Measurements from ENCODE around the gene ENPP3. TPM values are rescaled to one million over a fixed set of nuclear protein-coding genes. Genes with fewer than 3 reads are reported as not detected.

The ENPP3 gene
- polyA plus RNA-seq, 1 donor from 2014 or later, result 0.50 TPM

DNA sequence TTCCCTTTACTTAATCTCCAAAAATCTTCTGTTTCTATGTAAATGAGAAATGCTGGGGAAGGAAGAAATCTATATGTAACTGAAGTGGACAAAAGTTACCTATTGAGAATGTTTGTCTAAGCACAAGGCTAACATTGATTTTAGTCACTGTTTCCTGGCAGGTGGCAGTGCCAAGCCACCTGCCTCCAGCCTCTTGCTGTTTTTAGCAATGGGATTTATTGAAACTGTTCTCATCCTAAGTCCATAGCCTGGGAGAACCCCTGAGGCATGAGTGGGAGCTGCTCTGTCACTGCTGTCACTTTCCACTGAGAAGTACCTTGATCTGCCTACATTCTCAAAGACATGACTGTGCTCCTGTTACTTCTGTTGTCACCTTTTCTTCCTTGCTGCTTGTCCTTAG, 14.7 kb downstream of the ENPP3 start:
- Histone ChIP-seq H4K20me1 (ENCODE audit: insufficient read depth) (no peaks in the 10 kb centered on the region), H3K27ac (ENCODE audit: low read length) (no peak overlapping the region), H3F3A (ENCODE audit: insufficient read depth, low read length, poor library complexity, severe bottlenecking) (no peaks in the 10 kb centered on the region), H3K36me3 (ENCODE audit: insufficient read depth, low read length) (no peaks in the 10 kb centered on the region), H3K9ac (ENCODE audit: low read length) (no peak overlapping the region), H2AFZ (ENCODE audit: low read depth, low read length) (no peak overlapping the region), H3K4me2 (ENCODE audit: low read length) (no peak overlapping the region), H3K79me2 (replicated peaks; ENCODE audit: insufficient read depth, low read length) (no peaks in the 10 kb centered on the region), H3K9me2 (ENCODE audit: insufficient read depth, low read length) (no peaks in the 10 kb centered on the region), H3K9me3 (ENCODE audit: low read length) (no peaks in the 10 kb centered on the region), H3K27me3 (ENCODE audit: insufficient read depth, low read depth, low read length) (no peaks in the 10 kb centered on the region), H3K4me3 (ENCODE audit: low read length) (no peak overlapping the region)
- TF ChIP-seq MXI1 (conservative IDR thresholded peaks at IDR 0.05; ENCODE audit: poor library complexity, severe bottlenecking), result no peak
- TF ChIP-seq, protein P1, sequence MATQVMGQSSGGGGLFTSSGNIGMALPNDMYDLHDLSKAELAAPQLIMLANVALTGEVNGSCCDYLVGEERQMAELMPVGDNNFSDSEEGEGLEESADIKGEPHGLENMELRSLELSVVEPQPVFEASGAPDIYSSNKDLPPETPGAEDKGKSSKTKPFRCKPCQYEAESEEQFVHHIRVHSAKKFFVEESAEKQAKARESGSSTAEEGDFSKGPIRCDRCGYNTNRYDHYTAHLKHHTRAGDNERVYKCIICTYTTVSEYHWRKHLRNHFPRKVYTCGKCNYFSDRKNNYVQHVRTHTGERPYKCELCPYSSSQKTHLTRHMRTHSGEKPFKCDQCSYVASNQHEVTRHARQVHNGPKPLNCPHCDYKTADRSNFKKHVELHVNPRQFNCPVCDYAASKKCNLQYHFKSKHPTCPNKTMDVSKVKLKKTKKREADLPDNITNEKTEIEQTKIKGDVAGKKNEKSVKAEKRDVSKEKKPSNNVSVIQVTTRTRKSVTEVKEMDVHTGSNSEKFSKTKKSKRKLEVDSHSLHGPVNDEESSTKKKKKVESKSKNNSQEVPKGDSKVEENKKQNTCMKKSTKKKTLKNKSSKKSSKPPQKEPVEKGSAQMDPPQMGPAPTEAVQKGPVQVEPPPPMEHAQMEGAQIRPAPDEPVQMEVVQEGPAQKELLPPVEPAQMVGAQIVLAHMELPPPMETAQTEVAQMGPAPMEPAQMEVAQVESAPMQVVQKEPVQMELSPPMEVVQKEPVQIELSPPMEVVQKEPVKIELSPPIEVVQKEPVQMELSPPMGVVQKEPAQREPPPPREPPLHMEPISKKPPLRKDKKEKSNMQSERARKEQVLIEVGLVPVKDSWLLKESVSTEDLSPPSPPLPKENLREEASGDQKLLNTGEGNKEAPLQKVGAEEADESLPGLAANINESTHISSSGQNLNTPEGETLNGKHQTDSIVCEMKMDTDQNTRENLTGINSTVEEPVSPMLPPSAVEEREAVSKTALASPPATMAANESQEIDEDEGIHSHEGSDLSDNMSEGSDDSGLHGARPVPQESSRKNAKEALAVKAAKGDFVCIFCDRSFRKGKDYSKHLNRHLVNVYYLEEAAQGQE (IDR thresholded peaks at IDR 0.05; ENCODE audit: borderline replicate concordance), result no peak
- TF ChIP-seq, protein P2, sequence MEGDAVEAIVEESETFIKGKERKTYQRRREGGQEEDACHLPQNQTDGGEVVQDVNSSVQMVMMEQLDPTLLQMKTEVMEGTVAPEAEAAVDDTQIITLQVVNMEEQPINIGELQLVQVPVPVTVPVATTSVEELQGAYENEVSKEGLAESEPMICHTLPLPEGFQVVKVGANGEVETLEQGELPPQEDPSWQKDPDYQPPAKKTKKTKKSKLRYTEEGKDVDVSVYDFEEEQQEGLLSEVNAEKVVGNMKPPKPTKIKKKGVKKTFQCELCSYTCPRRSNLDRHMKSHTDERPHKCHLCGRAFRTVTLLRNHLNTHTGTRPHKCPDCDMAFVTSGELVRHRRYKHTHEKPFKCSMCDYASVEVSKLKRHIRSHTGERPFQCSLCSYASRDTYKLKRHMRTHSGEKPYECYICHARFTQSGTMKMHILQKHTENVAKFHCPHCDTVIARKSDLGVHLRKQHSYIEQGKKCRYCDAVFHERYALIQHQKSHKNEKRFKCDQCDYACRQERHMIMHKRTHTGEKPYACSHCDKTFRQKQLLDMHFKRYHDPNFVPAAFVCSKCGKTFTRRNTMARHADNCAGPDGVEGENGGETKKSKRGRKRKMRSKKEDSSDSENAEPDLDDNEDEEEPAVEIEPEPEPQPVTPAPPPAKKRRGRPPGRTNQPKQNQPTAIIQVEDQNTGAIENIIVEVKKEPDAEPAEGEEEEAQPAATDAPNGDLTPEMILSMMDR (IDR thresholded peaks at IDR 0.05; ENCODE audit: poor library complexity, severe bottlenecking), result no peak
- TF ChIP-seq EP300 (conservative IDR thresholded peaks at IDR 0.05; ENCODE audit: poor library complexity, severe bottlenecking), result no peak
- no peak for TF ChIP-seq POLR2AphosphoS5 (IDR thresholded peaks at IDR 0.05)
- TF ChIP-seq RAD21 (conservative IDR thresholded peaks at IDR 0.05), result no peak
- TF ChIP-seq EZH2 (IDR thresholded peaks at IDR 0.05; ENCODE audit: borderline replicate concordance, insufficient read depth, low read length, poor library complexity, severe bottlenecking), result no peak
- no peak for TF ChIP-seq SMC3 (conservative IDR thresholded peaks at IDR 0.05; ENCODE audit: poor library complexity)
- TF ChIP-seq TAF1 (IDR thresholded peaks at IDR 0.05; ENCODE audit: low read depth), result no peak

DNA sequence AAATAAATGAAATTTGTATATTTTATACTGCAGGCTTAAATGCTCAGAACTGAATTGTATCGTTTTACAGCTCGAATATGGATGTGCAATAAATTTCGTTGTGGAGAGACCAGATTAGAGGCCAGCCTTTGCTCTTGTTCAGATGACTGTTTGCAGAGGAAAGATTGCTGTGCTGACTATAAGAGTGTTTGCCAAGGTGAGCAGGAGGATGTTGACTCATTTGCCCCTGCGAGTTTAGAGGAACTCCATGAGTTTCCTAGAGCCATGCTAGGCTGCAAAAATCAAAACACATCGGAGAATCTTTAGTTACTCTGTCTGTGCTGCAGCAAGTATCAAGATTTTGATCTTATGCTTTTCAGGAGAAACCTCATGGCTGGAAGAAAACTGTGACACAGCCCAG, 15.4 kb downstream of the ENPP3 start:
- no peak overlapping the region for H3K4me3 ChIP-seq (ENCODE audit: low read length)
- H3F3A ChIP-seq (ENCODE audit: insufficient read depth, low read length, poor library complexity, severe bottlenecking), result no peaks in the 10 kb centered on the region
- no peaks in the 10 kb centered on the region for H3K79me2 ChIP-seq (replicated peaks; ENCODE audit: insufficient read depth, low read length)
- TF ChIP-seq EP300 (conservative IDR thresholded peaks at IDR 0.05; ENCODE audit: poor library complexity, severe bottlenecking), result no peak
- no peak for TF ChIP-seq EZH2 (IDR thresholded peaks at IDR 0.05; ENCODE audit: borderline replicate concordance, insufficient read depth, low read length, poor library complexity, severe bottlenecking)
- TF ChIP-seq POLR2AphosphoS5 (IDR thresholded peaks at IDR 0.05), result no peak
- TF ChIP-seq MXI1 (conservative IDR thresholded peaks at IDR 0.05; ENCODE audit: poor library complexity, severe bottlenecking), result no peak
- TF ChIP-seq SMC3 (conservative IDR thresholded peaks at IDR 0.05; ENCODE audit: poor library complexity), result no peak
- TF ChIP-seq RAD21 (conservative IDR thresholded peaks at IDR 0.05), result no peak
- no peak for TF ChIP-seq TAF1 (IDR thresholded peaks at IDR 0.05; ENCODE audit: low read depth)
- TF ChIP-seq, protein P2 (IDR thresholded peaks at IDR 0.05; ENCODE audit: poor library complexity, severe bottlenecking), result no peak
- TF ChIP-seq, protein P1 (IDR thresholded peaks at IDR 0.05; ENCODE audit: borderline replicate concordance), result no peak
- H2AFZ ChIP-seq (ENCODE audit: low read depth, low read length), result no peak overlapping the region
- no peaks in the 10 kb centered on the region for H4K20me1 ChIP-seq (ENCODE audit: insufficient read depth)
- H3K9me3 ChIP-seq (ENCODE audit: low read length), result no peaks in the 10 kb centered on the region
- H3K27ac ChIP-seq (ENCODE audit: low read length), result no peak overlapping the region
- H3K4me2 ChIP-seq (ENCODE audit: low read length), result no peak overlapping the region
- H3K9me2 ChIP-seq (ENCODE audit: insufficient read depth, low read length), result no peaks in the 10 kb centered on the region
- H3K9ac ChIP-seq (ENCODE audit: low read length), result no peak overlapping the region
- no peaks in the 10 kb centered on the region for H3K27me3 ChIP-seq (ENCODE audit: insufficient read depth, low read depth, low read length)
- no peaks in the 10 kb centered on the region for H3K36me3 ChIP-seq (ENCODE audit: insufficient read depth, low read length)
